H1 (cell line): ENCODE measurements around the gene ST6GALNAC2. TPM values are rescaled to one million over a fixed set of nuclear protein-coding genes. Genes with fewer than 3 reads are reported as not detected.
A peak's percentile ranks its signal among the peaks of the same experiment; 100 is the strongest.

Experiments used
- CTCF ChIA-PET: fragments of 300-600 bp; sonication (Branson Sonifier 250); formaldehyde crosslinking; loops from one replicate; lab custom pipeline; 2021; ENCODE audit not compliant: partially characterized antibody; lab: Charles Lee
- POLR2A ChIA-PET: fragments of 300-600 bp; sonication (Branson Sonifier 250); formaldehyde crosslinking; loops from one replicate; lab custom pipeline; 2021; ENCODE audit warnings: inconsistent platforms; ENCODE audit not compliant: partially characterized antibody; lab: Charles Lee
- DNase-seq, 2 experiments: peaks; one replicate each; pipeline versions ENCODE4 v3.0.0 to v3.0.0-alpha.2; 2010 to 2022; ENCODE audit warnings: low spot score in 2 of 2, low read depth in 1 of 2, mixed read lengths in 1 of 2
- FAIRE-seq: peaks from 2 replicates; lab custom pipeline; 2011; peaks lifted over from hg19 to GRCh38; lab: Jason Lieb, UNC
- H2AFZ ChIP-seq: 2 replicates; pipeline ENCODE4 v1.8.1; 2012; ENCODE audit warnings: low read length, inconsistent platforms
- H2AK5ac ChIP-seq: 2 replicates; pipeline ENCODE4 v1.6.1; 2013; ENCODE audit warnings: low read depth, low read length
- H2BK120ac ChIP-seq: replicated peaks from 2 replicates; pipeline ENCODE3; 2013; ENCODE audit warnings: low read depth, low read length, inconsistent platforms
- H2BK12ac ChIP-seq: 2 replicates; pipeline ENCODE4 v1.6.1; 2013; ENCODE audit warnings: low read depth, low read length
- H2BK15ac ChIP-seq: 2 replicates; pipeline ENCODE4 v1.6.1; 2013; ENCODE audit warnings: low read length
- H2BK20ac ChIP-seq: 2 replicates; pipeline ENCODE4 v1.6.1; 2013; ENCODE audit warnings: low read length
- H2BK5ac ChIP-seq: 2 replicates; pipeline ENCODE4 v1.6.1; 2013; ENCODE audit warnings: low read depth, low read length
- H3K14ac ChIP-seq: 2 replicates; pipeline ENCODE4 v1.6.1; 2013; ENCODE audit warnings: inconsistent platforms; ENCODE audit not compliant: insufficient read length
- H3K18ac ChIP-seq: 2 replicates; pipeline ENCODE4 v1.6.1; 2013; ENCODE audit warnings: low read length; ENCODE audit errors: extremely low read depth
- H3K23ac ChIP-seq: 2 replicates; pipeline ENCODE4 v1.6.1; 2013; ENCODE audit warnings: inconsistent platforms; ENCODE audit not compliant: insufficient read length
- H3K23me2 ChIP-seq: 2 replicates; pipeline ENCODE4 v1.6.1; 2013; ENCODE audit warnings: low read depth, low read length
- H3K27ac ChIP-seq: 2 replicates; pipeline ENCODE4 v1.6.1; 2011; ENCODE audit warnings: low read depth, low read length, inconsistent platforms
- H3K27me3 ChIP-seq, 4 experiments: replicated peaks in 1 of 4; 1 replicate in 1 of 4; 2 replicates in 3 of 4; pipeline versions ENCODE4 v1.6.1 to v1.8.1; 2011 to 2013; ENCODE audit warnings: low read length in 3 of 4, mild to moderate bottlenecking in 3 of 4, inconsistent platforms in 2 of 4, mixed read lengths in 2 of 4, moderate library complexity in 1 of 4; ENCODE audit not compliant: control insufficient read depth in 3 of 4, insufficient read depth in 3 of 4; ENCODE audit errors: extremely low read depth in 1 of 4
- H3K36me3 ChIP-seq, 4 experiments: 2 replicates each; pipeline versions ENCODE4 v1.6.1 to v1.8.1; 2011 to 2013; ENCODE audit warnings: mild to moderate bottlenecking in 4 of 4, low read length in 3 of 4, moderate library complexity in 2 of 4, control low read depth in 1 of 4, inconsistent platforms in 1 of 4; ENCODE audit not compliant: insufficient read depth in 4 of 4, control insufficient read depth in 2 of 4
- H3K4ac ChIP-seq: replicated peaks from 2 replicates; pipeline ENCODE3; 2013; ENCODE audit warnings: low read length, low read depth, mixed read lengths, inconsistent platforms; ENCODE audit not compliant: insufficient read length
- H3K4me1 ChIP-seq, 4 experiments: replicated peaks in 1 of 4; 1 replicate in 1 of 4; 2 replicates in 3 of 4; pipeline versions ENCODE4 v1.6.1 to v1.8.1; 2011 to 2013; ENCODE audit warnings: low read length in 3 of 4, inconsistent platforms in 2 of 4, mixed read lengths in 1 of 4; ENCODE audit not compliant: insufficient read depth in 4 of 4, control insufficient read depth in 3 of 4
- H3K4me2 ChIP-seq, 2 experiments: 2 replicates each; pipeline versions ENCODE4 v1.6.1 to v1.8.1; 2011 to 2013; ENCODE audit warnings: low read depth in 2 of 2, low read length in 2 of 2, control low read depth in 1 of 2, inconsistent platforms in 1 of 2, mild to moderate bottlenecking in 1 of 2; ENCODE audit not compliant: insufficient read depth in 1 of 2
- H3K4me3 ChIP-seq, 4 experiments: fragments of 200-600, 300-600 bp in 1 of 4; sonication (generic), shearing (Covaris generic), sonication (Bioruptor Twin) in 1 of 4; 2 replicates each; pipeline versions ENCODE4 v1.5.1 to v1.8.1; 2011 to 2016; ENCODE audit warnings: low read length in 4 of 4, low read depth in 3 of 4, control low read depth in 2 of 4, inconsistent platforms in 2 of 4, mild to moderate bottlenecking in 2 of 4, mixed read lengths in 1 of 4, moderate library complexity in 1 of 4; ENCODE audit not compliant: insufficient read depth in 2 of 4; ENCODE audit errors: extremely low read depth in 1 of 4
- H3K56ac ChIP-seq: replicated peaks from 2 replicates; pipeline ENCODE3; 2013; ENCODE audit warnings: low read depth, mild to moderate bottlenecking, mixed read lengths, low read length, inconsistent platforms; ENCODE audit not compliant: insufficient read length
- H3K79me1 ChIP-seq: 2 replicates; pipeline ENCODE4 v1.6.1; 2013; ENCODE audit warnings: low read depth, low read length, control low read depth
- H3K79me2 ChIP-seq, 2 experiments: 2 replicates each; pipeline versions ENCODE4 v1.6.1 to v1.8.1; 2012 to 2013; ENCODE audit warnings: low read length in 2 of 2, mild to moderate bottlenecking in 2 of 2, inconsistent platforms in 1 of 2; ENCODE audit not compliant: insufficient read depth in 2 of 2, control insufficient read depth in 1 of 2
- H3K9ac ChIP-seq, 4 experiments: replicated peaks in 1 of 4; 1 replicate in 1 of 4; 2 replicates in 3 of 4; pipeline versions ENCODE4 v1.6.1 to v1.8.1; 2011 to 2013; ENCODE audit warnings: low read depth in 3 of 4, low read length in 3 of 4, control low read depth in 2 of 4, mild to moderate bottlenecking in 2 of 4, moderate library complexity in 2 of 4, inconsistent platforms in 1 of 4; ENCODE audit errors: extremely low read depth in 1 of 4
- H3K9me3 ChIP-seq, 2 experiments: 2 replicates each; pipeline versions ENCODE4 v1.6.1 to v1.8.1; 2012 to 2013; ENCODE audit warnings: mild to moderate bottlenecking in 2 of 2, moderate library complexity in 2 of 2, control low read depth in 1 of 2, inconsistent platforms in 1 of 2, low read depth in 1 of 2, low read length in 1 of 2, mixed read lengths in 1 of 2; ENCODE audit not compliant: insufficient read depth in 2 of 2
- H4K20me1 ChIP-seq, 2 experiments: replicated peaks in 1 of 2; 2 replicates each; pipeline versions ENCODE3 to v1.8.1; 2011 to 2013; ENCODE audit warnings: inconsistent platforms in 2 of 2, low read length in 2 of 2, mild to moderate bottlenecking in 1 of 2; ENCODE audit not compliant: insufficient read depth in 2 of 2, control insufficient read depth in 1 of 2
- H4K5ac ChIP-seq: 2 replicates; pipeline ENCODE4 v1.6.1; 2013; ENCODE audit warnings: low read length, low read depth, mixed read lengths, inconsistent platforms; ENCODE audit not compliant: insufficient read length
- H4K8ac ChIP-seq: 2 replicates; pipeline ENCODE4 v1.8.0; 2013; ENCODE audit warnings: mild to moderate bottlenecking, moderate library complexity, low read length, inconsistent platforms; ENCODE audit not compliant: insufficient read depth; ENCODE audit errors: extremely low read depth
- H4K91ac ChIP-seq: replicated peaks from 2 replicates; pipeline ENCODE3; 2013; ENCODE audit warnings: low read length, mixed read lengths, inconsistent platforms; ENCODE audit not compliant: insufficient read length
- WGBS, 2 experiments: shearing (Covaris generic) in 1 of 2; methylation state at CpG; one replicate each; pipeline versions ENCODE4 v1.1.6 to v1.1.7; 2013 to 2015; ENCODE audit warnings: low lambda C conversion rate in 2 of 2, mixed read lengths in 2 of 2, inconsistent platforms in 1 of 2, low coverage in 1 of 2, missing lambda C conversion rate in 1 of 2; ENCODE audit not compliant: insufficient replicate concordance in 2 of 2, insufficient coverage in 1 of 2, insufficient read length in 1 of 2; ENCODE audit errors: extremely low coverage in 1 of 2, missing lambda C conversion rate in 1 of 2; 5-methylcytosine and 5-hydroxymethylcytosine counted together
- polyA plus RNA-seq, 7 experiments: library from polyadenylated mRNA; depleted of rRNA in 3 of 7; stranded (reverse) in 5 of 7; unstranded in 2 of 7; fragments of >200 nt in 5 of 7; fragments of 200-250 nt in 2 of 7; gene quantifications; 1 replicate in 5 of 7; 2 replicates in 1 of 7; 4 replicates in 1 of 7; pipeline versions ENCODE4 v1.2.1 to v1.2.3, GENCODE V29; 2011 to 2013; ENCODE audit warnings: missing spikeins in 2 of 7, mixed read lengths in 2 of 7
- total RNA-seq: library from RNA; stranded (reverse); fragmentation: NEBNext Ultra II Directional; extraction: Animal tissue kit (Norgen Biotek cat#: 25700); gene quantifications from 2 replicates; pipeline ENCODE4 v1.2.1, GENCODE V29; 2021

Gene ST6GALNAC2
- total and polyA plus RNA-seq, 2 of the 8 experiments (the other 6 are each of a cell fraction or from before 2014, with no cell fraction given): 0.09 TPM; not detected in 1

DNA sequence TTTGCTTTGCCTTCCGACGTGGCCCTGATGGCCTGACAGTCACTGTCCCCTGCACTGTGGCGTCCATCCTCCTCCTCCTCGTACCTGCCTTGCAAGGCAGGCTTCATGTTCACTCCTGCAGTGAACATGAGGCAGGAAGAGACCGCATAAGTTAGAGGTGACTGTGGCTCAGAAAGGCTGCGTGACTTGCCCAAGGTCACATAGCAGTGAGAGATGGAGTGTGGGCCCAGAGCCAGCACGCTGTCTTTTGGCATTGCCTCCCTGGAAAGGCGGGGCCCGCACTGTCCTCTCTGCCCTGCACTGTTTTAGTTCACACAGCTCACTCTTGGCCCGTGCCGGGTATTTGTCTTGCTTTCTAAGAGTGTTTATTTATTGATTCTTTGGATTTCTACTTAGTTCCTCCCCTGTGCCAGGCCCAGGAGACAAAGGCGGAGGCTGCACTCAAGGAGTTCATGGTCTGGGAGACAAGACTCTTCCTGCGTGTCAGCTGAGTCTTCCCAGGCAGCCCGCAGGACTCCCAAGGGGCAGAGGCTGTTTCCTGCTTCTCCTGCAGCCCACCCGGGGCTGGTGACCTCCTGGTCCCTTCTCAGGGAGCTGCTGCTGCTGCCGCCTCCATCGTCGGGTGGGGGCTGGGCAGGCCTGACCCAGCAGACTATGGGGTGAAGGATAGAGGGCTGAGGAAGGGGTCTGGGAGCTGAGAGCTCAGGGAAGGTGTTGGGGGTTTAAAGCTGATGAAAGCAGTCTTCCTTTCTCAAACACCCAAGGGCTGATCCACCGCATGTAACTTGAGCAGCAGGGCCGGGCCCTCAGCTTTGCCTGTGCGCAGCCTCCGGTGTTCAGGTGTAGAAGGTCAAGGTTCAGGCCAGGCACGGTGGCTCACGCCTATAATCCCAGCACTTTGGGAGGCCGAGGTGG is 60.8 kb downstream of the ST6GALNAC2 start:
- H4K91ac ChIP-seq: no peak overlapping the region
- no peak overlapping the region for H3K4ac ChIP-seq
- ChIA-PET POLR2A (interaction anchor here (0.7 to 6.3 kb wide), 7 partner anchors 19 to 207 kb away, joined by 3 to 42 read pairs (median 4); no protein-coding TSS in a partner anchor), CTCF (interaction anchor here (0.9 to 10.8 kb wide), 13 partner anchors 12 to 189 kb away, joined by 3 to 260 read pairs (median 17); partner anchors contain the start of genes CYGB, PRCD and RHBDF2)
- FAIRE-seq (no peak), DNase-seq (no peak)
- no peak overlapping the region for H4K8ac ChIP-seq
- H3K56ac ChIP-seq: no peak overlapping the region
- no peaks in the 10 kb centered on the region for H3K23me2 ChIP-seq
- H3K4me1 ChIP-seq: peaks cover 0 to 26% (median 18%) of the 10 kb centered on the region in 4 experiments; a peak in 6 of 7 replicates
- 0 out of 2 replicates have a peak overlapping the region, but pooled peaks have one; percentile 5 for H2AFZ ChIP-seq
- H2BK20ac ChIP-seq: peak overlapping the region; percentile 61; the same call in 1 of the 2 replicates
- H3K27me3 ChIP-seq: peaks cover 0 to 5% (median 0%) of the 10 kb centered on the region in 4 experiments; a peak in 3 of 7 replicates
- no peaks in the 10 kb centered on the region for H4K20me1 ChIP-seq
- no peaks in the 10 kb centered on the region for H3K9me3 ChIP-seq
- no peak overlapping the region; the same call in 1 of the 2 replicates for H3K18ac ChIP-seq
- H2BK120ac ChIP-seq: no peak overlapping the region
- no peaks in the 10 kb centered on the region for H3K79me2 ChIP-seq
- H3K4me3 ChIP-seq: no peak overlapping the region
- H2BK12ac ChIP-seq: peak overlapping the region; percentile 62; the same call in 1 of the 2 replicates
- H3K4me2 ChIP-seq: no peak overlapping the region
- H3K23ac ChIP-seq: no peak overlapping the region
- no peak overlapping the region for H3K9ac ChIP-seq
- H2AK5ac ChIP-seq: peak overlapping the region; percentile 93; the same call in 1 of the 2 replicates
- H3K27ac ChIP-seq: no peak overlapping the region
- no peaks in the 10 kb centered on the region for H3K36me3 ChIP-seq
- no peaks in the 10 kb centered on the region; the same call in 1 of the 2 replicates for H3K79me1 ChIP-seq
- peak overlapping the region; percentile 96; the same call in 1 of the 2 replicates for H2BK15ac ChIP-seq
- peak overlapping the region; percentile 48; the same call in 1 of the 2 replicates for H2BK5ac ChIP-seq
- WGBS, 2 experiments: 87% methylated on average over 25 of the region's 25 CpGs; no CpG with 5 or more reads in 1 of the 2 experiments
- H4K5ac ChIP-seq: no peak overlapping the region
- H3K14ac ChIP-seq: no peak overlapping the region
